ENCODE measurements around the gene SLC8A2. TPM values are rescaled to one million over a fixed set of nuclear protein-coding genes. Genes with fewer than 3 reads are reported as not detected.

Gene SLC8A2
- total RNA-seq, 1 experiment from 2014 or later = 11.3 TPM

DNA sequence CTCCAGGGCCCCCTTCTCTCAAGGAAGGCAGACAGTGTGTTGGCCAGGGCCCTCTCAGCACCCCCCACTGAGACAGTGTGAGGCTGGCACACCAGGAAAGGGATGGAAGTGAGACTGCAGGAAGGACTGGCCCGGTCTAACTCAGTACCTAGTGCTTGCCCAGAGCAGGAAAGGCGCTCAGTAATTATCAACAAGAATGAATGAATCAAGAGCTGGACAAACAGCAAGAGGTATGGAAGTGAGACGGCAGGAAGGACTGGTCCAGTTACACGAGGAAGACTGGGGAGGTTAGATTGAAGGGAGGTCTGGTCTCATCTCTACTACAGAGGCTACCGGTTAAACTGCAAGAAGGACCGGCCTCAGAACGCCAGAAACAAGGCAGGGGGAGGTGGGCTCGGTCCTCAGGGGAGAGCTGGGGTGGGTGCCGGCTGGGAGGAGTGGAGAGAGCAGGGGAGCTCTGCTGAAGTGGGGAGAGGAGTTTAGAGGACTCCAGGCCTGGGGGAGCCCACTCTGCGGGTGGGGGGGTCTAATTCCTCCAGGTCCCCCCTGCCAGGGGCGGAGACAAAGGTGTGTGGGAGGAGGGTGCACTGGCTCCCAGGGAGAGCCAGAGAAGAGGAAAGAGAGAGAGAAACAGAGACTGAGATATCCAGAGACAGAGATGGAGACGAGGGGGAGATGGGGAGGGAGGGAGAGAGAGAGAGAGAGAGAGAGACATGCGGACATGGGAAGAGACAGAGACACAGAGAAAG, 1.1 kb downstream of the SLC8A2 start:
- no peaks in the 10 kb centered on the region; a peak in 1 of 5 replicates for H3K9me3 Mint-ChIP-seq
- Histone ChIP-seq H3K9me3 (ENCODE audit: control insufficient read depth, low read depth, low read length) (no peaks in the 10 kb centered on the region), H2BK12ac (ENCODE audit: insufficient read length, low read depth, low read length) (no peak overlapping the region), H3K4me2 (ENCODE audit: insufficient read depth, insufficient read length, low read length) (peak overlapping the region; percentile 82), H2BK20ac (ENCODE audit: low read depth, low read length, poor library complexity, severe bottlenecking) (no peak overlapping the region), H4K5ac (ENCODE audit: insufficient read length, low read depth, low read length) (no peak overlapping the region), H2AFZ (ENCODE audit: low read length) (no peak overlapping the region), H2BK5ac (ENCODE audit: insufficient read length, low read length) (no peak overlapping the region), H2BK120ac (ENCODE audit: low read depth, low read length, poor library complexity, severe bottlenecking) (no peak overlapping the region), H3K4me1 (ENCODE audit: insufficient read depth, low read length) (peaks cover 7% of the 10 kb centered on the region; the same call in 1 of the 2 replicates), H3K14ac (ENCODE audit: insufficient read depth, low read length) (no peak overlapping the region), H4K91ac (ENCODE audit: insufficient read length, low read depth, low read length) (no peak overlapping the region), H2BK15ac (ENCODE audit: low read depth, low read length) (no peak overlapping the region), H3K23me2 (ENCODE audit: insufficient read length, low read depth, low read length, poor library complexity, severe bottlenecking) (peaks cover 13% of the 10 kb centered on the region), H3K9ac (ENCODE audit: extremely low read depth, insufficient read length, low read length) (no peak overlapping the region), H3K4ac (ENCODE audit: low read depth, low read length) (no peak overlapping the region), H3K79me2 (ENCODE audit: insufficient read depth, low read length) (no peaks in the 10 kb centered on the region; the same call in 1 of the 2 replicates), H3T11ph (ENCODE audit: low read length) (no peak overlapping the region), H3K79me1 (ENCODE audit: insufficient read depth, low read depth, low read length, poor library complexity, severe bottlenecking) (no peaks in the 10 kb centered on the region), H4K20me1 (ENCODE audit: control insufficient read depth, insufficient read depth, insufficient read length) (no peaks in the 10 kb centered on the region), H3K27ac (ENCODE audit: insufficient read length, low read depth, low read length) (no peak overlapping the region), H3K18ac (ENCODE audit: insufficient read length, low read depth, low read length) (no peak overlapping the region), H3K56ac (ENCODE audit: insufficient read length, low read depth, low read length) (no peak overlapping the region), H3K27me3 (ENCODE audit: insufficient read depth, low read length) (no peaks in the 10 kb centered on the region), H3K23ac (ENCODE audit: insufficient read length, low read depth, low read length) (no peak overlapping the region), H4K8ac (replicated peaks; ENCODE audit: insufficient read length, low read depth, low read length) (no peak overlapping the region), H2AK5ac (ENCODE audit: insufficient read length, low read length) (no peak overlapping the region)
- H3K27ac Mint-ChIP-seq = no peak overlapping the region; a peak in 1 of 7 replicates
- H3K36me3 Mint-ChIP-seq (ENCODE audit: insufficient read depth in 1 of 3, low read depth in 3 of 3) = peaks cover 1 to 9% (median 4%) of the 10 kb centered on the region in 3 experiments; a peak in 6 of 7 replicates
- WGBS (ENCODE audit: extremely low coverage, insufficient read length, low lambda C conversion rate) = no CpG with 5 or more reads among the region's 13 CpGs
- peak overlapping the region; percentile 78 to 85 for H3K4me3 Mint-ChIP-seq
- TF ChIP-seq, protein P1, sequence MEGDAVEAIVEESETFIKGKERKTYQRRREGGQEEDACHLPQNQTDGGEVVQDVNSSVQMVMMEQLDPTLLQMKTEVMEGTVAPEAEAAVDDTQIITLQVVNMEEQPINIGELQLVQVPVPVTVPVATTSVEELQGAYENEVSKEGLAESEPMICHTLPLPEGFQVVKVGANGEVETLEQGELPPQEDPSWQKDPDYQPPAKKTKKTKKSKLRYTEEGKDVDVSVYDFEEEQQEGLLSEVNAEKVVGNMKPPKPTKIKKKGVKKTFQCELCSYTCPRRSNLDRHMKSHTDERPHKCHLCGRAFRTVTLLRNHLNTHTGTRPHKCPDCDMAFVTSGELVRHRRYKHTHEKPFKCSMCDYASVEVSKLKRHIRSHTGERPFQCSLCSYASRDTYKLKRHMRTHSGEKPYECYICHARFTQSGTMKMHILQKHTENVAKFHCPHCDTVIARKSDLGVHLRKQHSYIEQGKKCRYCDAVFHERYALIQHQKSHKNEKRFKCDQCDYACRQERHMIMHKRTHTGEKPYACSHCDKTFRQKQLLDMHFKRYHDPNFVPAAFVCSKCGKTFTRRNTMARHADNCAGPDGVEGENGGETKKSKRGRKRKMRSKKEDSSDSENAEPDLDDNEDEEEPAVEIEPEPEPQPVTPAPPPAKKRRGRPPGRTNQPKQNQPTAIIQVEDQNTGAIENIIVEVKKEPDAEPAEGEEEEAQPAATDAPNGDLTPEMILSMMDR (conservative IDR thresholded peaks at IDR 0.05) = no peak
- no peak for DNase-seq
- H3K27me3 Mint-ChIP-seq (ENCODE audit: low read depth) = peaks cover 25% of the 10 kb centered on the region
- H3K4me1 Mint-ChIP-seq = peaks cover 19 to 39% of the 10 kb centered on the region in 2 experiments

Measured in H9 (cell line).